ENCODE results near the gene ITGAX. TPM values are rescaled to one million over a fixed set of nuclear protein-coding genes. Genes with fewer than 3 reads are reported as not detected.
"Not testable (repeated sequence)": the region's sequence is repeated elsewhere in the genome, so short reads cannot be mapped to it uniquely, and the experiment has no call there.

Gene ITGAX
- total RNA-seq (1 to 10 TPM; 4.6 to 6.3 TPM), polyA plus RNA-seq (under 1 TPM in 1 of 2 donors, not detected in 1; 0.09 TPM)

GRCh38 chr16:31354394-31355291, at the start of gene ITGAX:
Gene ITGAX (plus strand): TSS chr16:31355176. CDS start chr16:31355255, 79 bp downstream.
- Histone ChIP-seq H3K4me3 (ENCODE audit: low read length in 2 of 2) (no peak within 1 kb of the TSS), H3K4me1 (ENCODE audit: insufficient read depth, low read length) (peaks cover 16% of the 10 kb centered on the region), H3K27me3 (ENCODE audit: insufficient read depth, low read length) (no peaks in the 10 kb centered on the region), H3K36me3 (ENCODE audit: insufficient read depth, low read length) (no peaks in the 10 kb centered on the region), H3K27ac (ENCODE audit: low read depth, low read length) (no peak within 1 kb of the TSS), H3K9me3 (ENCODE audit: control insufficient read depth in 1 of 2, low read length in 2 of 2) (no peaks in the 10 kb centered on the region)
- DNase-seq = peak in 2 of 5 donors; percentile 15 to 22
- H3K4me1 Mint-ChIP-seq = peaks cover 9 to 20% (median 11%) of the 10 kb centered on the region in 4 donors
- peaks cover 7% of the 10 kb centered on the region in 2 donors for H3K27me3 Mint-ChIP-seq
- H3K36me3 Mint-ChIP-seq = no peaks in the 10 kb centered on the region
- H3K27ac Mint-ChIP-seq = peak within 1 kb of the TSS in 5 of 7 donors; percentile 31 to 87 (median 82)
- ChIA-PET POLR2A (ENCODE audit: partially characterized antibody) (no interaction called here), CTCF (ENCODE audit: partially characterized antibody) (no interaction called here)
- H3K4me3 Mint-ChIP-seq = peak within 1 kb of the TSS in 7 of 8 donors; percentile 1 to 84 (median 30)
- H3K9me3 Mint-ChIP-seq = no peaks in the 10 kb centered on the region
- intact Hi-C loops (cut with micrococcal nuclease) = no loop called here

GRCh38 chr16:31305219-31305618, 49.8 kb upstream of the ITGAX start:
- no peaks in the 10 kb centered on the region for H3K4me1 ChIP-seq (ENCODE audit: insufficient read depth, low read length)
- ChIA-PET CTCF (ENCODE audit: partially characterized antibody) (no interaction called here), POLR2A (ENCODE audit: partially characterized antibody) (no interaction called here)
- no peak overlapping the region for H3K27ac ChIP-seq (ENCODE audit: low read depth, low read length)
- no peak for DNase-seq
- H3K27ac Mint-ChIP-seq = no peak overlapping the region
- no peaks in the 10 kb centered on the region for H3K36me3 ChIP-seq (ENCODE audit: insufficient read depth, low read length)
- intact Hi-C loops (cut with micrococcal nuclease) = no loop called here
- no peaks in the 10 kb centered on the region for H3K36me3 Mint-ChIP-seq
- no peaks in the 10 kb centered on the region for H3K9me3 ChIP-seq (ENCODE audit: control insufficient read depth in 1 of 2, low read length in 2 of 2)
- no peak overlapping the region for H3K4me3 ChIP-seq (ENCODE audit: low read length in 2 of 2)
- no peak overlapping the region for H3K4me3 Mint-ChIP-seq
- H3K9me3 Mint-ChIP-seq = peaks cover 0 to 3% (median 0%) of the 10 kb centered on the region in 8 donors
- H3K27me3 Mint-ChIP-seq = peaks cover 9 to 13% of the 10 kb centered on the region in 2 donors
- H3K27me3 ChIP-seq (ENCODE audit: insufficient read depth, low read length) = no peaks in the 10 kb centered on the region
- peaks cover 0 to 2% (median 0%) of the 10 kb centered on the region in 4 donors for H3K4me1 Mint-ChIP-seq

- H3K9me3 Mint-ChIP-seq; H3K27ac ChIP-seq (ENCODE audit: low read depth, low read length); POLR2A ChIA-PET (ENCODE audit: partially characterized antibody); H3K9me3 ChIP-seq (ENCODE audit: control insufficient read depth in 1 of 2, low read length in 2 of 2); H3K4me3 Mint-ChIP-seq; CTCF ChIA-PET (ENCODE audit: partially characterized antibody); H3K27ac Mint-ChIP-seq; intact Hi-C loops (cut with micrococcal nuclease); H3K36me3 ChIP-seq (ENCODE audit: insufficient read depth, low read length); H3K36me3 Mint-ChIP-seq; H3K4me1 ChIP-seq (ENCODE audit: insufficient read depth, low read length); DNase-seq; H3K27me3 ChIP-seq (ENCODE audit: insufficient read depth, low read length); H3K4me1 Mint-ChIP-seq; H3K4me3 ChIP-seq (ENCODE audit: low read length in 2 of 2): not testable (repeated sequence)
- peaks cover 9 to 16% of the 10 kb centered on the region in 2 donors for H3K27me3 Mint-ChIP-seq
These were observed 46.6 kb upstream of the ITGAX start for GRCh38 chr16:31308381-31308780.

- Mint-ChIP-seq H3K36me3 (peaks cover 26 to 28% of the 10 kb centered on the region in 2 donors), H3K9me3 (peaks cover 3 to 48% (median 37%) of the 10 kb centered on the region in 8 donors), H3K4me1 (no peaks in the 10 kb centered on the region), H3K27ac (no peak overlapping the region), H3K4me3 (no peak overlapping the region), H3K27me3 (peaks cover 3 to 4% of the 10 kb centered on the region in 2 donors)
- no peaks in the 10 kb centered on the region for H3K27me3 ChIP-seq (ENCODE audit: insufficient read depth, low read length)
- H3K9me3 ChIP-seq (ENCODE audit: control insufficient read depth in 1 of 2, low read length in 2 of 2) = peaks cover 3 to 16% of the 10 kb centered on the region in 2 donors
- H3K4me1 ChIP-seq (ENCODE audit: insufficient read depth, low read length) = no peaks in the 10 kb centered on the region
- no peak overlapping the region for H3K27ac ChIP-seq (ENCODE audit: low read depth, low read length)
- DNase-seq = no peak
- ChIA-PET POLR2A (ENCODE audit: partially characterized antibody) (no interaction called here), CTCF (ENCODE audit: partially characterized antibody) (no interaction called here)
- no peak overlapping the region for H3K4me3 ChIP-seq (ENCODE audit: low read length in 2 of 2)
- intact Hi-C loops (cut with micrococcal nuclease) = no loop called here
- no peaks in the 10 kb centered on the region for H3K36me3 ChIP-seq (ENCODE audit: insufficient read depth, low read length)
These were observed 32.5 kb upstream of the ITGAX start for GRCh38 chr16:31322500-31322899.

GRCh38 chr16:31323959-31324629, 30.9 kb upstream of the ITGAX start:
- Mint-ChIP-seq H3K36me3 (peaks cover 22 to 25% of the 10 kb centered on the region in 2 donors), H3K4me1 (peaks cover 0 to 3% (median under 1%) of the 10 kb centered on the region in 4 donors), H3K27ac (no peak overlapping the region), H3K9me3 (peaks cover 3 to 32% (median 25%) of the 10 kb centered on the region in 8 donors), H3K4me3 (no peak overlapping the region), H3K27me3 (peaks cover 3 to 10% of the 10 kb centered on the region in 2 donors)
- Histone ChIP-seq H3K4me1 (ENCODE audit: insufficient read depth, low read length) (no peaks in the 10 kb centered on the region), H3K9me3 (ENCODE audit: control insufficient read depth in 1 of 2, low read length in 2 of 2) (peaks cover 3 to 16% of the 10 kb centered on the region in 2 donors), H3K36me3 (ENCODE audit: insufficient read depth, low read length) (no peaks in the 10 kb centered on the region), H3K27me3 (ENCODE audit: insufficient read depth, low read length) (no peaks in the 10 kb centered on the region), H3K4me3 (ENCODE audit: low read length in 2 of 2) (no peak overlapping the region), H3K27ac (ENCODE audit: low read depth, low read length) (no peak overlapping the region)
- CTCF ChIA-PET (ENCODE audit: partially characterized antibody) = interaction anchor here (1.3 kb wide), 1 partner anchor 9 kb away, joined by 4 read pairs; no protein-coding TSS in a partner anchor
- POLR2A ChIA-PET (ENCODE audit: partially characterized antibody) = no interaction called here
- intact Hi-C loops (cut with micrococcal nuclease) = no loop called here
- no peak for DNase-seq

GRCh38 chr16:31325171-31325570, 29.8 kb upstream of the ITGAX start:
- ChIA-PET POLR2A (ENCODE audit: partially characterized antibody) (no interaction called here), CTCF (ENCODE audit: partially characterized antibody) (no interaction called here)
- H3K27me3 Mint-ChIP-seq = peaks cover 3 to 10% of the 10 kb centered on the region in 2 donors
- H3K9me3 Mint-ChIP-seq = peaks cover 3 to 31% (median 24%) of the 10 kb centered on the region in 8 donors
- H3K36me3 ChIP-seq (ENCODE audit: insufficient read depth, low read length) = no peaks in the 10 kb centered on the region
- intact Hi-C loops (cut with micrococcal nuclease) = no loop called here
- H3K4me1 Mint-ChIP-seq = peaks cover 0 to 3% (median under 1%) of the 10 kb centered on the region in 4 donors
- H3K27ac ChIP-seq (ENCODE audit: low read depth, low read length) = no peak overlapping the region
- H3K27ac Mint-ChIP-seq = peak overlapping the region in 1 of 7 donors; percentile 8
- H3K4me3 Mint-ChIP-seq = no peak overlapping the region
- no peak overlapping the region for H3K4me3 ChIP-seq (ENCODE audit: low read length in 2 of 2)
- H3K27me3 ChIP-seq (ENCODE audit: insufficient read depth, low read length) = no peaks in the 10 kb centered on the region
- DNase-seq = no peak
- H3K9me3 ChIP-seq (ENCODE audit: control insufficient read depth in 1 of 2, low read length in 2 of 2) = peaks cover 3 to 16% of the 10 kb centered on the region in 2 donors
- H3K4me1 ChIP-seq (ENCODE audit: insufficient read depth, low read length) = no peaks in the 10 kb centered on the region
- peaks cover 22 to 24% of the 10 kb centered on the region in 2 donors for H3K36me3 Mint-ChIP-seq

GRCh38 chr16:31327646-31328225, 27.2 kb upstream of the ITGAX start:
- intact Hi-C loops (cut with micrococcal nuclease) = no loop called here
- Histone ChIP-seq H3K36me3 (ENCODE audit: insufficient read depth, low read length) (no peaks in the 10 kb centered on the region), H3K9me3 (ENCODE audit: control insufficient read depth in 1 of 2, low read length in 2 of 2) (peaks cover 0 to 4% of the 10 kb centered on the region in 2 donors), H3K27me3 (ENCODE audit: insufficient read depth, low read length) (no peaks in the 10 kb centered on the region), H3K4me3 (ENCODE audit: low read length in 2 of 2) (no peak overlapping the region), H3K27ac (ENCODE audit: low read depth, low read length) (no peak overlapping the region), H3K4me1 (ENCODE audit: insufficient read depth, low read length) (peaks cover 4% of the 10 kb centered on the region)
- Mint-ChIP-seq H3K36me3 (peaks cover 3 to 9% of the 10 kb centered on the region in 2 donors), H3K27ac (no peak overlapping the region), H3K4me1 (peaks cover 7 to 12% (median 10%) of the 10 kb centered on the region in 4 donors), H3K4me3 (no peak overlapping the region), H3K27me3 (peaks cover 12 to 22% of the 10 kb centered on the region in 2 donors), H3K9me3 (peaks cover 2 to 17% (median 8%) of the 10 kb centered on the region in 8 donors)
- POLR2A ChIA-PET (ENCODE audit: partially characterized antibody) = no interaction called here
- CTCF ChIA-PET (ENCODE audit: partially characterized antibody) = no interaction called here
- no peak for DNase-seq
